HFF-Myc (cell line): ENCODE data around the gene S100A2.

Experiments used
- DNase-seq: peaks from one replicate; pipeline ENCODE4 v3.0.0-alpha.2; 2011; ENCODE audit warnings: low read depth; ENCODE audit errors: extremely low read depth
- H3K4me3 ChIP-seq: replicated peaks from 2 replicates; pipeline ENCODE4 v1.5.1; 2011; ENCODE audit warnings: low read depth, mild to moderate bottlenecking, control low read depth, low read length
- CTCF ChIP-seq: IDR thresholded peaks from 2 replicates; pipeline ENCODE4 v1.5.1; 2012; ENCODE audit warnings: mild to moderate bottlenecking, low read depth, low read length, control low read depth; ENCODE audit errors: missing control alignments

Gene S100A2

GRCh38 chr1:153513666-153514065 is 52.0 kb downstream of the S100A2 start:
- DNase-seq = no peak
- H3K4me3 ChIP-seq = no peak overlapping the region
- TF ChIP-seq CTCF = no peak

- no peak for TF ChIP-seq CTCF
- DNase-seq = no peak
Measured at GRCh38 chr1:153513023-153513422, 52.6 kb downstream of the S100A2 start.

More at GRCh38 chr1:153513023-153513422, 52.6 kb downstream of the S100A2 start:
- H3K4me3 ChIP-seq = no peak overlapping the region
